GM19438 (cell line): ENCODE measurements around the gene GNB1.
"Not testable (repeated sequence)": the region's sequence is repeated elsewhere in the genome, so short reads cannot be mapped to it uniquely, and the experiment has no call there.

Experiments
- ATAC-seq: cut with Tn5 transposase; IDR thresholded peaks from one replicate; pipeline ENCODE4 v1.9.1; 2021; ENCODE audit warnings: low read depth; ENCODE audit not compliant: unreplicated experiment

GNB1 gene

GRCh38 chr1:1892079-1892762 lies 1.3 kb upstream of the GNB1 start:
- ATAC-seq, result no peak

GRCh38 chr1:1891349-1892078 lies 627 bp upstream of the GNB1 start:
- no peak for ATAC-seq

- ATAC-seq, result peak; percentile 22
These were observed 911 bp downstream of the GNB1 start for GRCh38 chr1:1889847-1890505.

GRCh38 chr1:1889090-1889750 lies 1.7 kb downstream of the GNB1 start:
- no peak for ATAC-seq

GRCh38 chr1:1883890-1884289 lies 7.0 kb downstream of the GNB1 start:
- ATAC-seq, result not testable (repeated sequence)

GRCh38 chr1:1883092-1883873 lies 7.6 kb downstream of the GNB1 start:
- no peak for ATAC-seq

- no peak for ATAC-seq
These were observed 9.2 kb downstream of the GNB1 start for GRCh38 chr1:1881727-1882126.

GRCh38 chr1:1880617-1881312 lies 10.1 kb downstream of the GNB1 start:
- no peak for ATAC-seq

- ATAC-seq, result no peak
These were observed 10.9 kb downstream of the GNB1 start for GRCh38 chr1:1879942-1880341.

- ATAC-seq, result no peak
These were observed 12.9 kb downstream of the GNB1 start for GRCh38 chr1:1877865-1878436.

- no peak for ATAC-seq
These were observed 14.5 kb downstream of the GNB1 start for GRCh38 chr1:1876335-1876930.

GRCh38 chr1:1875932-1876331 lies 15.0 kb downstream of the GNB1 start:
- no peak for ATAC-seq

GRCh38 chr1:1874901-1875300 lies 16.0 kb downstream of the GNB1 start:
- ATAC-seq, result no peak

GRCh38 chr1:1873186-1873585 lies 17.7 kb downstream of the GNB1 start:
- ATAC-seq, result no peak

GRCh38 chr1:1872329-1872994 lies 18.4 kb downstream of the GNB1 start:
- ATAC-seq, result no peak

- ATAC-seq, result no peak
These were observed 21.4 kb downstream of the GNB1 start for GRCh38 chr1:1869469-1869868.

GRCh38 chr1:1867164-1867563 lies 23.7 kb downstream of the GNB1 start:
- ATAC-seq, result no peak

GRCh38 chr1:1862905-1863547 lies 27.9 kb downstream of the GNB1 start:
- no peak for ATAC-seq
